Suprapubic skin (tissue), 4 donors: ENCODE measurements around the gene NNMT.
A peak's percentile ranks its signal among the peaks of the same experiment; 100 is the strongest.

Experiments used
- CTCF ChIP-seq, 2 donors: fragments of 200-600 bp in 1 of 2; fragments of 450-650 bp in 1 of 2; sonication (generic) in 1 of 2; IDR thresholded peaks; one replicate each; pipeline ENCODE4 v1.5.1; 2016 to 2019; ENCODE audit warnings: antibody characterized with exemption in 2 of 2, mild to moderate bottlenecking in 1 of 2, moderate library complexity in 1 of 2
- POLR2A ChIP-seq, 2 donors: fragments of 450-650 bp; IDR thresholded peaks; one replicate each; pipeline ENCODE4 v1.6.1; 2017; ENCODE audit warnings: antibody characterized with exemption in 2 of 2, mild to moderate bottlenecking in 2 of 2, moderate library complexity in 2 of 2
- POLR2AphosphoS5 ChIP-seq, 3 donors: sonication (generic); formaldehyde crosslinking; IDR thresholded peaks; one replicate each; pipeline ENCODE4 v1.6.1; 2017; ENCODE audit warnings: antibody characterized with exemption in 3 of 3

DNA sequence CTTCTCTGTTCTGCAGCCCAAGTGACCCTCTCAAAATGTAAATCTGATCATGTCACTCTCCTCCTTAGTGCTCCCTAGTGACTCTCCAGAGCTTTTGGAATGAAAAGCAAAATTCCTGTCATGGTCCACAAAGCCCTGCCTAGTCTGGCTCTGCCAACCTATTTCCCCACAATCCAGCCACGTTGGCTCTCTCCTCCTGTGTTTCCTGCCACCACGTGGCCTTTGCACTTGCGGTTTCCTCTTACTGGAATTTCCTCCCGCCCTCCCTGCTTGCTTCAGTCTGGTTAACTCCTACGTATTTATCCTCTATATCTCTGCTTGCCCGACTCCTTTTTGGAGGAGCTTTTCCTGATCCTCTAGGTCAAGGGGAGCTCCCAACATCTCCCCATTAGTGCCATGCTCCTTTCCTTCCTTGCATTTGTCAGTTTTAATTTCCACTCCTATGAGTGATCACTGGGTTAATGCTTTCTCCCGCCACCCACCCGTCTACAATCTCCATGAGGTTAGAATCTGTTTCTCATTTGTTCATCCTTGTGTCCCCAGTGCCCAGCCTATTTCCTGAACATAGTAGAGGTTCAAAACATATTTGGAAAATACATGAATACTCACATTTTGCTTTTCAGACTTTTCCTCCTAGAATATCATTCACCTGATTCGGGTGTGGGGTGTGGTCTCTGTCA lies 11.5 kb downstream of the NNMT start:
- TF ChIP-seq CTCF (IDR thresholded peaks at IDR 0.05) (no peak), POLR2AphosphoS5 (IDR thresholded peaks at IDR 0.05) (peak; percentile 71 to 92 (median 87)), POLR2A (IDR thresholded peaks at IDR 0.05) (peak; percentile 25 to 27)
